K562 (cell line): ENCODE results near the gene CCDC167. TPM values are rescaled to one million over a fixed set of nuclear protein-coding genes. Genes with fewer than 3 reads are reported as not detected.

Source experiments
- CHAMP1 ChIP-seq: fragments of 450-650 bp; IDR thresholded peaks from 2 replicates; pipeline ENCODE4 v1.6.1; 2016; ENCODE audit warnings: mild to moderate bottlenecking
- NONO ChIP-seq, 2 experiments: fragments of 200-400 bp in 1 of 2; fragments of 450-650 bp in 1 of 2; formaldehyde crosslinking in 1 of 2; IDR thresholded peaks; 2 replicates each; pipeline ENCODE4 v1.6.1; 2017; ENCODE audit warnings: low read depth in 2 of 2, mild to moderate bottlenecking in 2 of 2, moderate library complexity in 2 of 2, low read length in 1 of 2
- ZNF609 ChIP-seq: sonication (generic); formaldehyde crosslinking; IDR thresholded peaks from 2 replicates; pipeline ENCODE4 v1.8.1; 2023; ENCODE audit warnings: missing genetic modification reagents, mild to moderate bottlenecking, borderline replicate concordance
- polyA plus RNA-seq, 8 experiments: library from polyadenylated mRNA; depleted of rRNA in 4 of 8; stranded (reverse) in 5 of 8; unstranded in 3 of 8; fragments of >200 nt; fragmentation: Nextera tagmentation in 2 of 8; fragmentation: Illumina TruSeq in 1 of 8; extraction: Ambion mirVana in 2 of 8; extraction: Trizol in 1 of 8; gene quantifications; 2 replicates each; pipeline versions ENCODE4 v1.2.1 to v1.2.3, GENCODE V29; 2011 to 2014; ENCODE audit warnings: inconsistent platforms in 1 of 8, missing spikeins in 1 of 8
- total RNA-seq, 7 experiments: library from RNA; depleted of rRNA in 6 of 7; stranded (reverse); fragments of >200 nt in 6 of 7; fragmentation: Illumina TruSeq in 2 of 7; extraction: Trizol in 2 of 7; gene quantifications; 2 replicates each; pipeline versions ENCODE4 v1.2.1 to v1.2.3, GENCODE V29; 2011 to 2021; ENCODE audit warnings: low replicate concordance in 1 of 7

CCDC167 gene
- total and polyA plus RNA-seq, 9 of the 15 experiments (the other 6 are each of a cell fraction or from before 2014, with no cell fraction given), result 26.0 to 114 (median 45.2) TPM

- TF ChIP-seq ZNF609 (CRISPR knock-in tag) (no peak), CHAMP1 (no peak), NONO (IDR thresholded peaks at IDR 0.05; ENCODE audit: low read depth in 2 of 2, low read length in 1 of 2) (no peak)
Measured at GRCh38 chr6:37451441-37452193, 48.1 kb downstream of the CCDC167 start (continued).
